Amniotic epithelial cell (primary cell): ENCODE data around the gene UNC5C.
"Not testable (repeated sequence)": the region's sequence is repeated elsewhere in the genome, so short reads cannot be mapped to it uniquely, and the experiment has no call there.

Experiments
- DNase-seq: peaks from one replicate; pipeline ENCODE4 v3.0.0-alpha.2; 2010; ENCODE audit warnings: low read depth

Gene UNC5C

DNA sequence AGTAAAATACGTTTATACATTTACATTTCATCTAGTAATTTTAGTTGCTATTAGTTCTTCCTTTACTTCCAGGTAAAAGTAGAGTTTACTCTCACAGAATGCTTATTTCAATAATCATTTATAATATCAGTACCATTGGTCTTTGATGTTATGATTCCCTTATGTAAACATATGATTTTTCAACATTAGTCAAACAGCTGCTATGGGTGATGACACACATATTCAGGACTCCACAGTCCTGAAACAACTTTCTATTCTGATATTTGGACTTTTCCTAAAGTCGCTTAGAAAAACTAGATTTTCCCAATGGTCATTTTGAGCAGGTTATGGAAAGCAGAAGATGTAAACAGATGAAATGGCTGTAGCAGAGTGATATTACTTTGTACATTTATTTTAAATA, 369.8 kb downstream of the UNC5C start:
- DNase-seq, result no peak

DNA sequence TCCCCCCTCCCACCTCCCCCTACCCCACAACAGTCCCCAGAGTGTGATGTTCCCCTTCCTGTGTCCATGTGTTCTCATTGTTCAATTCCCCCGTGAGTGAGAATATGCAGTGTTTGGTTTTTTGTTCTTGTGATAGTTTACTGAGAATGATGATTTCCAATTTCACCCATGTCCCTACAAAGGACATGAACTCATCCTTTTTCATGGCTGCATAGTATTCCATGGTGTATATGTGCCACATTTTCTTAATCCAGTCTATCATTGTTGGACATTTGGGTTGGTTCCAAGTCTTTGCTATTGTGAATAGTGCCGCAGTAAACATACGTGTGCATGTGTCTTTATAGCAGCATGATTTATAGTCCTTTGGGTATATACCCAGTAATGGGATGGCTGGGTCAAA, 377.4 kb downstream of the UNC5C start:
- DNase-seq, result not testable (repeated sequence)

DNA sequence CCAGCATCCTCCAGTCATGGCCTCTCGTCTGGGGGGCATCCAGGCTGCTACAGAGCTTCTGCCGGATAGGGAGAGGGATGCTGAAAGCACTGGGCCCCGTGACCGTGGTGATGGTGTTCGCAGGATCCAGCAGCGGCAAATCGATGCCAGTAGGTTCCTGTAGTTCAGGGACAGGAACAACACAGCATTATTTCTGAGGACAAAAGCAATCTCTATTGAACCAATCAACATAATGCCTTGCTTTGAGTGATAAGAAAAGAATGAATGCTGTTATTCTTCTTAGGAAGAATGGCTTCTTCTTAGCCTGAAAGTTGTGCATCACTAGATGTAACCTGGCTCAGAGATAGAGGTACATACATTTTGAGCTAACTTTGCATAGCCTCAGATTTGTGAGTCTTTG, 378.6 kb downstream of the UNC5C start:
- DNase-seq, result no peak

DNA sequence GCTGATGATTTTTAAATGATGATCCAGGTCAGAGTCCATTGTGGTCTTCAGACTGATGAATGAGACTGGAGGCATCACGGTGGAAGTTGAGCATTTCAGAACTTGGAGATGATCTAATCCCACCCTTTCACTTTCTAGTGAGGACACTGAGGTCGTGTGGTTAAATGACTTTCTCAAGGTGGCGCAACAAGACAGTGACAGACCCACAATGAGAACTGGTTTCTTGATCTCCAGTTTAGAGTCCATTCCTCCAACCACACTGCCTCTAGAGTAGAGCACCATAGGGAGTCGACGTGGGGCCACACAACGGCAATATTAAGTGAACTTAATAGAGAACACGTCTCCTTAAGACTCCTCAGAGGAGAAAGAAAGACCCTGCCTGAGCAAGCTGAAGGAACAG, 381.0 kb downstream of the UNC5C start:
- peak; percentile 17 for DNase-seq

DNA sequence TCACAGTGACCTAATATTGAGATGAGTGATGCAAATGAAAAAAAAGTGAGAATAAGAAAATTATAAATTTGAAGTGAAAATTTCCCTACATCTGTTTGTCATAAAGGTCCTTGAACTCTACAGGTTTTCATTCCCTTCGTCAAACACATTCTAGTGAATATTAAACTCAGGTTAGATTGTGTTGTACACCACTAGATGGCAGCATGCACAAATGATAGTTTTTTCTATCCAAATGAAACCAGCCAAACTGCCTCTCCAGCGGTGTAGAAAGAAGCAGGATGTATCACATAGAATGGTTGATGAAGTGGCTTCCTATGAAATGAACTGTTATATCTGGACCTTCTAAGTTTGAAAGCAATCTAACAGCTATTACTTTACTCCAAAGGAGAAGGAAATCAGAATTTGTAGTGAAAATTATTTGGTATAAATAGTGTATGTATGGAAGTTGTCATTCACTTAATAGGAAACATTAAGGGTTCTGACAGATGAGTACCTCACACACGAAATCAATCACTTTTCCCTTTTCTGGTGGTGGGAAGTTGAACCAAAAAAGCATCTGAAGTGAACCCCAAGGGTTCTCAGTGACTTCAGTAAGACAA, 382.7 kb downstream of the UNC5C start:
- DNase-seq, result peak; percentile 75

DNA sequence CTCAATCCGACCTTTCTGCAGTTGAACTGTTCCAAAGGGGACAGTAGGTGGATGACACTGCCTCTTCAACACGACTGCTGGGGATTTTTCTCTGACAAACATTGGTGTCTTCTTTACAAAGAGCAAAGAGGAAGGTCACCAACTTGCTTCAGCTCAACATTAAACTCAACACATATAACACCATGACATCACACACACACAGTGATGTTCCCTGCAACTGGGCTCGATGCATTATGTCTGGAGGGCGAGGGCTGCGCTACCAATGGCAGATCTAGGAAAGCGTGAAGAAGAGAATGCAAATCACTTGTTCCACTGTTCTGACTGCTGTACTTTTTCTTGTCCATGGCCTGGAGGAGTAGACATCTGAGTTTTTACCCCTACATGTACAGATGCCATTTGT, 385.9 kb downstream of the UNC5C start:
- no peak for DNase-seq

DNA sequence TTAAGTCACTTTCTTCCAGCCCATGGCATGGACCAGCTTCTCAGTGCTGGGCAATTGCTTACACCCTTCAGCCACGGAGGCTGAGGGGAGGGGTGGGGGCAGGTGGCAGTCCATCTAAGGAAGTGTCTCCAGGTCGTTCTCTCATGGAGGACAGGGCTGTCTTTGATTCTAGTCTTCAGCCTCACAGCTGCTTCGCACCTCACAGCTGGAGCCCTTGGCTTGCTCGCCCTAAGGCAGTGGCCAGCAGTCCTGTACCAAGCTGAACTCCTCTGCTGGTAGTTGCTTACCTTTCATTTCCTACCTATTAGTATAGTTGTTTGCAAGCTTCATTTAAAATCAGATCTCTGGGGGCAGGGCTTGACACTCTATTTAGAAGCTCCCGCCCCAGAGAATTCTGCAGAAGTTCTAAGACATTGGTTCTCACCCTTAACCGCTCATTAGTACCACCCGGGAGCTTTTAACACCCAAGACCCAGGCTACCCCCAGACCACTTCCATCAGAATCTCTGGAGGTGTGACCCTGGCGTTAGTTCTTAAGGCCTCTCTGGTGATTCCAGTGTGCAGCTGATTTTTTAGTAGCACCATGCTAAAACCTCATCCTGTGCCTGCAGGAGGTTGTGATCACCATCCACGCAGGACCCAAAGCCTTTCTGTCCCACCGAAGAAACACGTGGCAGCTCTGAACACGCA, 386.8 kb downstream of the UNC5C start:
- DNase-seq, result no peak

DNA sequence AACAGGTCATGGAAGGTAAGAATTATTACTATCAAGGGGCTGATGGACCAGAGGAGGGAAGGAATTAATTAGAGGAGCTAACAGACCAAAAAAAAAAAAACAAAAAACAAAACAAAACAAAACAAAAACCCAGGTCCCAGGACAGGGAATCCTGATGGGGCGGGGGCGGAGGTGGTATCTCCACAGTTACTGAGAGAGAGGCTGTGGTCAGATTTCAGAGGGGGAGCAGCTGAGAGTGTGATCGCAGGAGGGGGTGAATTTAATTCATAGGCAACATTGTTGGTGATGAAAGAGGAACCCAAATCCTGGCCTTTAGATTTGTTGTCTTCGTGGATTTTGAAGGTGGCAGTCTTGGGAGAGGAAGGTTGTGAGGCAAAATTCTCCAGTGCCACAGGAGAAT, 389.4 kb downstream of the UNC5C start:
- no peak for DNase-seq

DNA sequence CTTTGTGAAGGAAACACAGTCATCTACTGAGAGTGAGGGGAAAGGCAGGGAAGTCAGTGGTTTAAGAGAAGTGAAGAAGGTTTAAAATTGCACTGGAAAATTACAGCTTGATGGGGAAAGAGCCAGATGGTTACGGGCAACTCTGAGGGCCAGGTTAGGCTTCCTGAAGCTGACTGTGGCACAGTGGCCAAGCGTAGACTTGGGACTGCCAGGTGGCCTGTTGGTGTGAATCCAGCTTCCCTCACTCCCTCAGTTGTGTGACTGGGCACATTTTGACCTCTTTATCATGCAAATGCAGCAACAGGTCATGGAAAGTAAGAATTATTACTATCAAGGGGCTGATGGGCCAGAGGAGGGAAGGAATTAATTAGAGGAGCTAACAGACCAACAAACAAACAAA, 390.1 kb downstream of the UNC5C start:
- DNase-seq, result no peak

DNA sequence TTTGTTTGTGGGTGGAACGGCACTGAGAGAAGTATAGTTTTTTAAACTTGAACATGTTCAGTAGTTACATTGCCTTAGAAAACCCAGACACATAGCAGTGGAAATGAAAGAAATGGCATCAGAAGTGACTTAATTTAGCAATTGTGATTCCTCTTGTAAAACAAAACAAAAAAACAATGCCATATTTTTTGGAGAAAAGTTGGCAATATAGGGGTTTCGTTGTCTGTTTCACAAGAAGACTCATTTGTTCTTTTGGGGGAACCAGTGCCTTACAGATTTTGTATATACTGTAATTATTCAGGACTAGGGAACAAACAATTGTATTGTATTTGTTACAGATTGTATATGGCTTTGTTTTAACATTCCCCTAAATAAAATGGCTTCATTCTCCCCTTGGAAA, 390.7 kb downstream of the UNC5C start:
- DNase-seq, result no peak

DNA sequence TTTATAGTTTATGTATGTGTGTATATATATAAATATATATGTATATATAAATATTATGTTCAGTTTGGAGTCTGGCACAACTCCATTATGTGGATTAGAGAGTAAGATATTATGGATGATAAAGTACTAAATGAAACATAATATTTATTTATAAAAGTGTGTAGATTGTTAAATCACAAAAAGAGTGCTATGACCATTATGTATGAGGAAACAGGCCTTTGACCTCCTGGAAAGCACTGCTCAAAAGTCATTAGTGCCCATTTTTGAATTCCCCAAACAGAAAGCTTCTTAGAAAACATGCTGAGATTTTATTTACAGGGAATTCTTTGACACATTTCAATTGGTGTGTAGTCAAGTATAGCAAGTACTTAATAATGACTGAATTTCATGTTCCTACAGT, 391.2 kb downstream of the UNC5C start:
- no peak for DNase-seq

DNA sequence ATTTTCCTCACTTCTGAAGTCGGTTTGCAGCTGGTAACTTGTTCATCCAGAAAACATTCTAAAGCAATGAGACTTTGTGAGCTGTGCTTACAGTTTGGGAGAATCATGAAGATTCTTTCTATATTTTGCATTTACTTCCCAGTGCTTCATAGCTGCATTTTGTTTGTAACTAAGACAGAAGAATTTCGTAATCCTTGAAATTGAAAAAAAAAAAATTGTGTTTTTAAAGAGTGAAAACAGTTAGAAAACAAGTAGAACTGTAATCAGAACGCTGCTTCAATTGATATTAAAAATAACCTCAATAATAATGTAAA, 392.4 kb downstream of the UNC5C start:
- no peak for DNase-seq

DNA sequence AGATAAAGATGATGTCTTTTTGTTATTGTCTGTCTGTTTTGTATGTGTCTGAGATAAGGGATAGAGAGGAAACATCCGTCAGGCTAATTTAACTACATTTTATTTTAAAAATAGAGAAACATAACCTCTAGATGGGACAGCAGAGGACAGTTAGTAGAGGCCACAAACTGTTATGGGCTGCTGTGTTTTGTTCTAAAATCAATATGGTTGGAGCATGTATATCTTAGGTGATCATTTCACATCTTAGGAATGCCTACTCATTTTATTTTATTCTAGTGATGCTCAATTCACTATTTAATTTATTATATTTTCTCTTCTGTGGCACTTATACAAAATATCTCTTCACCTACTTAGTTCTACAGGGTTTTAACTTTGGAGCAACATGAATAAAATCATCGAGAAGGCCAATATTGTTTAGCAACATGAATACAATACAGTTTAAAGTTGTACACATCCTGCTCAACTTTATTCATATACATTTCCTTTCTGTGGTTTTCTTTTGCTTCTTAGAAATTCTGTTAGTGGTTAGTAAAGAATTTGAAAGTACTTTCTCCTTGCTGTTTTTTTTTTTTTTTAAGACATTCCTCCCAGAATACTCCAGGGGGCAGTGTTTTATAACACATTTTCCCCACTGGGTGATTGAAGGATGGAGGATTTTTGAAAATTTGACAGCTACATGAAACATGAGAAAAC, 392.9 kb downstream of the UNC5C start:
- peak; percentile 85 for DNase-seq

DNA sequence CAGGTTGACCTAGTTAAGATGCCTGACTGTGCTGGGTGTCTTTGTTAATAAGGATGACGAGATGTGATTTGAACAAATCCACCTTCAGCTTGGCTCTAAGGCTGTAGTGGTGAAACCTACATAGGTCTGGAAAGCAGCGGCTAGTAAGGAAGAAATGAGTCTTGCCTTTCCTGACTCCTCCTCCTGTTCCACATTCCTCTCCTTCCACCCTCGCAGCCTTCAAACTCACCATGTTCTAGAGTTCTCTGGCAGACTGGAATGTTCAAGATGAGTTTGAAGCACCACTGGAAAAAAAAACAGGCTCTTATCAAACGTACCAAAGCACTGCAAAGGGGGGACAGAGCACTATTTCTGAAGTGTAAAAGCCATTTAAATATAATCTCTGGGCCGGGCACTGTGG, 395.6 kb downstream of the UNC5C start:
- DNase-seq, result peak; percentile 72

DNA sequence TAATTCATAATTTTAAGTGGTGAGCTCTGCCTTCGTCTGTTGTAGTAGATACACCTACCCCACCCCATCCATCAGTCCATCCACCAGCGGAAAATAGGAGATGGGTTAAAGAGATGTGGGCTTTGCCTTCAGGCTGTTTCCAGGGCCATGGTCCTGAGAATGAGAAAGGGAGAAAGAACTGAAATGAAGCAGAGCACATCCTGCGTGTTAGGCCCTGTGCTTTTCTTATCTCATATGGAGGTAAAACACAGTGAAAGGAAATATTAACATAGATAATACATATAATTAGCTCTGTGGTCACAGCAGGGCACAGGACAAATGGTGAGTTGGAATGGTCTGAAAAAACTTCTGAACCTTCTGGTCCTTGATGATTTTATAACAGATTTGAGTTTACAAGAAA, 397.5 kb downstream of the UNC5C start:
- DNase-seq, result no peak

DNA sequence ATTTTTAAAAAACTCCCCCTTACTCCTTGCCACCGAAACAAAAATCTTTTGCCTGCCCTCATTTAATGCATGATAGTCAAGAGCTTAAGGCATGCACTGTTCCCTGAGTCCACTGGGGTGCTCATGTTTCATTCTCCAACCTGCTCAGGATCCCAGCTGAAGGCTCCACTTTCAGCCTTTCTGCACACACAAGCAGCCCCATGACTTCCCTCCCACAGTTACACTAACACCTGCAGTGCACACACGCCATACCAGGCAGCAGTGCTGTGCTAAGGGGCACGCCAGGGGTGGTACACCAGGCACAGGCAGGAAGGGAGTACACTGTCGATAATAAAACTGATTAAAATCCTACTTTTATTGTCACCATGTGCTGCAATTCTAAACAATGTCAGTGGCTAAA, 405.8 kb downstream of the UNC5C start:
- no peak for DNase-seq

DNA sequence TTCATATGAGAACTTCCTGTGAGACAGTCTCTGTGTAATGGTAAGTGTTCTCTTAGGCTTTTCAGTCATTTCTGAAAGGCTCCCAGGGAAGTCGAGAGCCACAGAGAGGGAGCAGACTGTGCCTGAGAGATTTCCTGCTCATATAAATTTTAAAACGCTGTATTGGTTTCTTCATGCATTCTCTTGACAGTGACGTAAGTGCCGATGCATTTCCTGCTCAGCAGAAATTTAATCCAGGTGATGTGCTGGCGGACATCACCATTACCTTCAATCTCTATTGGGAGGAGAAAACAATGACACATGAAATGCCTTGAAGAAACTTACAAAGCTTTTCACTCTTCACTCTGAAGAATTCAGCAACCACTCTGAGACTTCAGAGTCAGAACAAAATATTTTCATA, 407.4 kb downstream of the UNC5C start:
- no peak for DNase-seq

DNA sequence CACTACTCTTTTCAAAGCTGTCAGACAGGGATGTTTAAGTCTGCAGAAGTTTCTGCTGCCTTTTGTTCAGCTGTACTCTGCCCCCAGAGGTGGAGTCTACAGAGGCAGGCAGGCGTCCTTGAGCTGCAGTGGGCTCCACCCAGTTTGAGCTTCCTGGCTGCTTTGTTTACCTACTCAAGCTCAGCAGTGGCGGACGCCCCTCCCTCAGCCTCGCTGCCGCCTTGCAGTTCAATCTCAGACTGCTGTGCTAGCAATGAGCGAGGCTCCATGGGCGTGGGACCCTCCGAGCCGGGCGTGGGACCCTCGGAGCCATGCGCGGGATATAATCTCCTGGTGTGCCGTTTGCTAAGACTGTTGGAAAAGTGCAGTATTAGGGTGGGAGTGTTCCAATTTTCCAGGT, 409.3 kb downstream of the UNC5C start:
- not testable (repeated sequence) for DNase-seq

DNA sequence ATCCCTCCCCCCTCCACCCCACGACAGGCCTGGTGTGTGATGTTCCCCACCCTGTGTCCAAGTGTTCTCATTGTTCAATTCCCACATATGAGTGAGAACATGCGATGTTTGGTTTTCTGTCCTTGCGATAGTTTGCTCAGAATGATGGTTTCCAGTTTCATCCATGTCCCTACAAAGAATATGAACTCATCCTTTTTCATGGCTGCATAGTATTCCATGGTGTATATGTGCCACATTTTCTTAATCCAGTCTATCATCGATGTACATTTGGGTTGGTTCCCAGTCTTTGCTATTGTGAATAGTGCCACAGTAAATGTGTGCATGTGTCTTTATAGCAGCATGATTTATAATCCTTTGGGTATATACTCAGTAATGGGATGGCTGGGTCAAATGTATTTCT, 414.8 kb downstream of the UNC5C start:
- DNase-seq, result not testable (repeated sequence)

DNA sequence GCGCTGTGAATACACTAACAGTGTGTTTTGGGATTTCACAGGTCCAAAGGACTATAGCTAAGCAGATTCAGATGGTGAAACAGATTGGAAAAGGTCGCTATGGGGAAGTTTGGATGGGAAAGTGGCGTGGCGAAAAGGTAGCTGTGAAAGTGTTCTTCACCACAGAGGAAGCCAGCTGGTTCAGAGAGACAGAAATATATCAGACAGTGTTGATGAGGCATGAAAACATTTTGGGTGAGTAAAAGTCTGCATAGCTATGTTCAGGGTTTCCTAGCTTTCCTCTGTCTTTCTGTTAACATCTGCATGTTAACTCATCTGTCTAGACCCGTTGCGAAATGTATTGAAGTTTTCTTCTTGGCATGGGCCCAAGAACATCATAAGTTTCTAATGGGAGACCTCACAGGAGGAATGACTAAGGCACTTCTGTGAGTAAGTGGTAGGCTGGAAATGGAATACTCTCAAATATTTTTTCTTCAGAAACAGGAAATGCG, 418.9 kb downstream of the UNC5C start:
- peak; percentile 99 for DNase-seq

DNA sequence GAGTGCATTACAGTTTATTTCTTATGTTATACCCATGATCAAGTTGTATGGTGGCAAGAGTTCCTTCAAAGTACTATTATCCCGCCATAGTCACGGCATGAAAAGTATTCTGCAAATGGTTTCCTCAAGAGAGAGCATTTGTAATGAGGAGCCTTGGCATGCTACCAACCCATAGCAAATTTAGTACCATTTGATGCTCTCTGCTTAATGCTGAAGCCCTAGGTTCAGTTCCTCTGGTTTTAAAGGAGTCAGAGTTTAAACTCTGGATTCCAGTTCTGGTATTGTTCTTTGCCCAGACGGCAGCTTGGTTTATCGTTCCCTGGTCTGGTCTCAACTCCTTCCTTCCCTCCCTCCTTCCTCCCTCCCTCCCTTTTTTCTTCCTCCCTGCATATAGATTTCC, 419.7 kb downstream of the UNC5C start:
- DNase-seq, result no peak

DNA sequence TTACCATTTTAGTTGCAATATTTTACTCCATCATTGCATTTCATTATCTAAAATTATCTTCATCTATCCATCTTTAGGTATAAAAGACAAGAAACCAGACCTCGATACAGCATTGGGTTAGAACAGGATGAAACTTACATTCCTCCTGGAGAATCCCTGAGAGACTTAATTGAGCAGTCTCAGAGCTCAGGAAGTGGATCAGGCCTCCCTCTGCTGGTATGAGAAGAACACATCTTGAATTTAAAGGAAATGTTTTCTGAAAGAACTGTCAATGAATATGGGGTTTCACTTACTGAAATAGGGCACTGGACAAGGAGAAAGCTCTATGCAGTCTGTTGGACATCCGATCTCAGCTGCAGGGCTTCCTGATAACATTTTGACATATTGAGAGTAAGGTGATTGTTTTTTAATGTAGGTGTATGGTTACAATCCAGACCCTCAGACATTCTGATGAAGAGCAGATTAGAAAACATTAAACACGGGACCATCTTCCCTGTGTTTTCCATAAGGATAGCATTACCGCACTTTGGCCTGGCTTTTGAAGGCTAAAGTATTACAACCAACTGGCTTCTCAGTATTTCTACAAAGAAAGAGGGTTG, 423.8 kb downstream of the UNC5C start:
- peak; percentile 69 for DNase-seq

DNA sequence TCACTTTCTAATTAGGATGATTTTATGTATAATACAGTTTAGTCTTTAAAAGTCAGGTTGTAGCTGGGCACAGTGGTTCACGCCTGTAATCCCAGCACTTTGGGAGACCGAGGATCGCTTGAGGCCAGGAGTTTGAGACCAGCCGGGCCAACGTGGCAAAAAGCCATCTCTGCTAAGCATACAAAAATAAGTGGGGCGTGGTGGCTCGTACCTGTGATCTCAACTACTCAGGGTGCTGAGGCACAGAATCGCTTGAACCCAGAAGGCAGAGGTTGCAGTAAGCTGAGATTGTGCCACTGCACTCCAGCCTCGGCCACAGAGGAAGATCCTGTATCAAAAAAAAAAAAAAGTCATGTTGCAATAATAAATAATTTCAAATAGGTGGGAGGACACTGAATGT, 426.8 kb downstream of the UNC5C start:
- no peak for DNase-seq
